ENCODE results near the gene CAPG.

Gene CAPG

DNA sequence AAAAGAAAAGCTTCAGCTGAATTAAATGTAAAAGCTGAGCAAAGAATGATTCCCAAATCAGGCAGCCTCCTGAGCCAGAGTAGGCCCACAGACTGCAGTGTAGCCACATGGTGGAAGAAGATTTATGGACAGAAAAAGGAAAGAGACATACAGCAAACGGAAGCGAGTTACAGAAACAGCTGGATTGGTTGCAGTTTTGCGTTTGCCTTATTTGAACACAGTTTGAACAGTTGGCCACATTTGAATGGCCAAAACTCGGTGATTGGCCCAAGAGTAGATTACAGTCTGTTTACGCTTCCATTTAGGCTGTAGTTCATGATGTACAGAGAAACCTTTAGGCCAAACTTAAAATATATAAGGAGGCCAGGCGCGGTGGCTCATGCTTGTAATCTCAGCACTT lies 43.4 kb upstream of the CAPG start:
- Histone ChIP-seq H3K4me3 (no peak overlapping the region), H3K27ac (no peak overlapping the region)
- TF ChIP-seq, protein P1, sequence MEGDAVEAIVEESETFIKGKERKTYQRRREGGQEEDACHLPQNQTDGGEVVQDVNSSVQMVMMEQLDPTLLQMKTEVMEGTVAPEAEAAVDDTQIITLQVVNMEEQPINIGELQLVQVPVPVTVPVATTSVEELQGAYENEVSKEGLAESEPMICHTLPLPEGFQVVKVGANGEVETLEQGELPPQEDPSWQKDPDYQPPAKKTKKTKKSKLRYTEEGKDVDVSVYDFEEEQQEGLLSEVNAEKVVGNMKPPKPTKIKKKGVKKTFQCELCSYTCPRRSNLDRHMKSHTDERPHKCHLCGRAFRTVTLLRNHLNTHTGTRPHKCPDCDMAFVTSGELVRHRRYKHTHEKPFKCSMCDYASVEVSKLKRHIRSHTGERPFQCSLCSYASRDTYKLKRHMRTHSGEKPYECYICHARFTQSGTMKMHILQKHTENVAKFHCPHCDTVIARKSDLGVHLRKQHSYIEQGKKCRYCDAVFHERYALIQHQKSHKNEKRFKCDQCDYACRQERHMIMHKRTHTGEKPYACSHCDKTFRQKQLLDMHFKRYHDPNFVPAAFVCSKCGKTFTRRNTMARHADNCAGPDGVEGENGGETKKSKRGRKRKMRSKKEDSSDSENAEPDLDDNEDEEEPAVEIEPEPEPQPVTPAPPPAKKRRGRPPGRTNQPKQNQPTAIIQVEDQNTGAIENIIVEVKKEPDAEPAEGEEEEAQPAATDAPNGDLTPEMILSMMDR (IDR thresholded peaks at IDR 0.05), result no peak
- no peak for DNase-seq (ENCODE audit: low spot score)

DNA sequence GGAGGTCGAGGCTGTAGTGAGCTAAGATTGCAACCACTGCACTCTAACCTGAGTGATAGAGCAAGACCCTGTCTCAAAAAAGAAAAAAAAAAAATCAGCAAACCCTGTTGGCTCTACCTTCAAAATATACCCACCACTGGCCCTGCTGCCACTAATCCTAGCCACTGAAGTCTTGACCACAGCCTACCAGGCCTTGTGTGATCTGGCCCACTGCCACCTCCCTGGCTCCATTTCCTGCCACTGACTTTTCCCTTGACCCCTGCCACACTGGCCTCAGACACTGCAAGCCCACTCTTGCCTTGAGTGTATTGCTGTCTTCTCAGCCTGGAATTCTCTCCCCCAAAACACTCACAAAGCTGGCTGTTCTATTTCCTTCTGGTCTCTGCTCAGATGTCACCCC lies 42.1 kb upstream of the CAPG start:
- TF ChIP-seq, protein P1 (IDR thresholded peaks at IDR 0.05), result no peak
- H3K4me3 ChIP-seq, result no peak overlapping the region
- DNase-seq (ENCODE audit: low spot score), result no peak
- H3K27ac ChIP-seq, result no peak overlapping the region

DNA sequence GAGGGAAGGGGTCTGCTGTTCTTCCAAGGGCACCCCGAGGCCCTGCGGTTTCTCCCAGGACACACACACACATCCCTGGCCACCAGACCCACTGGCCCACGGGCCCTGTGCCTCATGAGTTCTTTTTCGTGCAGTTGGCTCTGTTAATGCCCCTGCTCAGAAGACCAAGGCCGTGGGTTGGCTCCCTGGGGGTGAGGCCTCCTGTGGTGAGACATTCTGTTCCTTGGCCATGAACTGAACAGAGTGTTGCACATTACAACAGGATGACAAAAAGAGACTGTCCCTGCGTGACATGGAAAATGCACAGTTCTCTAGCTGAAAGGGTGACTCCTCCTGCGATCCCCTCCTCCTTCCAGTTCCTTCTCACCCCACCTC lies 39.0 kb upstream of the CAPG start:
- TF ChIP-seq, protein P1 (IDR thresholded peaks at IDR 0.05), result no peak
- Histone ChIP-seq H3K27ac (no peak overlapping the region), H3K4me3 (no peak overlapping the region)
- no peak for DNase-seq (ENCODE audit: low spot score)

DNA sequence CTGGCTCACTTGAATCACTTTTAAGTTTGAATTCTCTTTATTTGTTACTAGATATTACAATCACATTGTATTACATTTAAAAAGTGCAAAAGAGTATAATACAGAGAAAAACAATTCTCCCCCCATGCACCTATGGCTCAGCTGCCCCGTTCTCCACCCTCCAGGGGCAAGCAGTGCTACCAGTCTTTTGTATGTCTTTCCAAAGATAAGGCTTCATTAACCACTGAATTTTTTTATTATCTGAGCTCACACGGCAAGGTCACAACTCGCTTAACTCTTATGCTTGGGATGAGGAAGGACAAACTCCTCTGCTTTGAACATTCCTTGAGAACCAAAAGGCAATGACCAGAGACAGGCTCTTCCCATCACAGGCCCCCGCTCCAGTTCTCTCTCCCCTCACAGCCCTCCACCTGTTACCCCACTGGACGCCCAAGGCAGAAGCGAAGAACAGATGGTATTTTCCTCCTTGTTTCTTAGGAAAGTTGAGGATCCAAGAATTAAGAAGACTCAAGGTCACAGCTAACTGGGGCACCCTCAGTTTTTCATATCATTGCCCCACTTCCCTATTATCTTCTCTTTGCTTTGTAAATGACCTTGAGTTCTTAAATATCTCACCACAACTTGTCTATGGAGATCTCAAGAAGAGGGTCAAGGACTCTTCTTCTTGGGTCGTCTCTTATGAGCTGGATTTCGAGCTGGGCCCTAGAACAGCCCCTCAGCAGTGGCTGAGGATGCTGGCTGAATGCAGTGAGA lies 38.5 kb upstream of the CAPG start:
- no peak for DNase-seq (ENCODE audit: low spot score)
- TF ChIP-seq, protein P1 (IDR thresholded peaks at IDR 0.05), result no peak
- Histone ChIP-seq H3K4me3 (no peak overlapping the region), H3K27ac (no peak overlapping the region)

DNA sequence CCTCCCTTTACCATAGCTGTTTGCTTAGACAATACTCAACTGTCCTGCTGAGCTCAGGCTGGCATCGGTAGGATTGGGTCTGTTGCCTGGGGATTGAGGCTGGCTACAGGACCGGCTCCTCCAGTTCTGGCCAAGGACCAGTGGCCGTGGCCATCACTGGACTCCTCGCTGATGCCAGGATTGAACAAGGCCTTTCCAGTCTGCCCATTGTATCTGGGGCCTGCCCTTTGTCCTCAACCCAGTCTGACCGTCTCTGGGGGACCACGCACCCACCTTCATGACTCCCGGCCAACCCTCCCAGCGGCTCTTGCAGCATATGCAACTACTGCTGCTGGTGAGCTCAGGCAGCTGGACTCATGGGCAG lies 37.0 kb upstream of the CAPG start:
- TF ChIP-seq, protein P1 (IDR thresholded peaks at IDR 0.05), result no peak
- Histone ChIP-seq H3K4me3 (no peak overlapping the region), H3K27ac (no peak overlapping the region)
- DNase-seq (ENCODE audit: low spot score), result no peak

DNA sequence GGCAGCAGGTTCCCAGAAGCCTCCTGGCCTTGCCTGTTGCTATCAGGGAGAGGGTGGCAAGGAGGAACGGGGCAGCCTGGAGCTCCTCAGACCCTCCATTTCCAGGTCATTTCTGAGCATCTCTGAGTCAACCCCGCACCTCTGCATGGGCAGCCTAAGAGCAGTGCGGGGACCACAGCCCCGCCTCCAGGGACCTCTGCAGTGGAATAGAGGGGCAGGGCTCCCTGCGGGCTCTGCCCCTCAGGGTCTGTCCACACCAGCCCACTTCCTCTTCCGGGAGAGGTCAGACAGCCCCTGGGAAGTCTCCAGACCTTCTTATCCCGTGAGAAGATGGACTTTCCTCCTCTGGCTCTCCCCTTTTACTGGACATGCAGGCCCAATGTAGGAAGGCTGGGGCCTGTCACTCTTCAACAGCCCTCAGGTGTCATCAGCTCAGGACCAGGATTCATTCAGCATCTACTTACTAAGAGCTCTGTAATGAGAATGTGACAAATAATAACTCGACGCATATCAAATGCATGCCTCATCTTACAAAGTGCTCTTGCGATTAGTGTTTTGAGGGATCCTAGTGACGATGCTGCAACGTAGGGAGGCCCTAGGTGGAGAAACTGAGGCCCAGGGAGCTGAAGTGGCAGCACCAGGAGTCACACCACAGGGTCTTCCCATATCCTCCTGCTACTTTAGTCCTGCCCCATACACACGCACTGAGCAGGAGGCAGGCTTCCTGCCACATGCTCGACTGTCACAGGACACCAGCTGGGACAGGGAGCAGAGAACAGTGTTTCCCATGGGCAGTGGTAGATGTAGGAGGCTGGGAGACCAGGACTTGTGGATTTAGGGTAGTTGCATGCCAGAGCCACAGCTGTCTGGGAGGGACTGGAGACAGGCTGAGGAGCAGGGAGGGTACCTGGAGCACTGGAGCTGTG lies 36.4 kb upstream of the CAPG start:
- DNase-seq (ENCODE audit: low spot score), result no peak
- Histone ChIP-seq H3K27ac (peak overlapping the region; percentile 15 to 73), H3K4me3 (no peak overlapping the region)
- TF ChIP-seq, protein P1 (IDR thresholded peaks at IDR 0.05), result no peak
